Spleen (tissue), 11 donors: ENCODE results near the gene GRIK4. TPM values are rescaled to one million over a fixed set of nuclear protein-coding genes. Genes with fewer than 3 reads are reported as not detected.

Source experiments
- DNase-seq: peaks from one replicate; pipeline ENCODE4 v3.0.0-alpha.2; 2020
- H3K27ac ChIP-seq, 8 donors: fragments of 200-600 bp; sonication (generic) in 7 of 8; 1 replicate in 4 of 8; 2 replicates in 4 of 8; pipeline versions ENCODE4 v1.5.0 to v1.8.0; 2016 to 2021; ENCODE audit warnings: inconsistent platforms in 4 of 8, mild to moderate bottlenecking in 4 of 8, moderate library complexity in 1 of 8
- H3K27me3 ChIP-seq, 7 donors: fragments of 200-600 bp; sonication (generic) in 6 of 7; replicated peaks in 1 of 7; 1 replicate in 4 of 7; 2 replicates in 3 of 7; pipeline versions ENCODE4 v1.5.0 to v1.8.0; 2016 to 2021; ENCODE audit warnings: inconsistent platforms in 3 of 7, mild to moderate bottlenecking in 1 of 7
- H3K36me3 ChIP-seq, 6 donors: fragments of 200-600 bp; sonication (generic) in 5 of 6; 1 replicate in 4 of 6; 2 replicates in 2 of 6; pipeline versions ENCODE4 v1.5.0 to v1.8.0; 2016 to 2021; ENCODE audit warnings: inconsistent platforms in 2 of 6
- H3K4me1 ChIP-seq, 6 donors: fragments of 200-600 bp; sonication (generic) in 5 of 6; 1 replicate in 3 of 6; 2 replicates in 3 of 6; pipeline versions ENCODE4 v1.5.0 to v1.8.0; 2016 to 2021; ENCODE audit warnings: inconsistent platforms in 3 of 6
- H3K4me3 ChIP-seq, 8 donors: fragments of 200-600 bp; sonication (generic) in 7 of 8; 1 replicate in 4 of 8; 2 replicates in 4 of 8; pipeline versions ENCODE4 v1.5.0 to v1.8.0; 2016 to 2021; ENCODE audit warnings: inconsistent platforms in 4 of 8, mild to moderate bottlenecking in 4 of 8, moderate library complexity in 2 of 8
- H3K9me3 ChIP-seq, 8 donors: fragments of 200-600 bp; sonication (generic) in 7 of 8; 1 replicate in 4 of 8; 2 replicates in 4 of 8; pipeline versions ENCODE4 v1.5.0 to v1.8.0; 2016 to 2021; ENCODE audit warnings: inconsistent platforms in 4 of 8
- CTCF ChIP-seq, 11 experiments: fragments of 200-600 bp in 7 of 11; fragments of 450-650 bp in 4 of 11; sonication (generic) in 4 of 11; IDR thresholded peaks in 8 of 11; conservative IDR thresholded peaks in 3 of 11; 1 replicate in 7 of 11; 2 replicates in 4 of 11; pipeline versions ENCODE4 v1.4.0 to v1.8.0; 2016 to 2021; ENCODE audit warnings: antibody characterized with exemption in 11 of 11, inconsistent platforms in 4 of 11, mild to moderate bottlenecking in 1 of 11
- POLR2A ChIP-seq, 3 donors: fragments of 450-650 bp; IDR thresholded peaks; one replicate each; pipeline ENCODE4 v1.5.1; 2017; ENCODE audit warnings: antibody characterized with exemption in 3 of 3, mild to moderate bottlenecking in 1 of 3
- POLR2AphosphoS5 ChIP-seq, 3 donors: sonication (generic); formaldehyde crosslinking; IDR thresholded peaks; one replicate each; pipeline ENCODE4 v1.5.1; 2017; ENCODE audit warnings: antibody characterized with exemption in 3 of 3
- WGBS, 5 donors: extraction: QIAGEN DNeasy Blood & Tissue Kit in 3 of 5; methylation state at CpG; one replicate each; pipeline versions ENCODE4 v1.1.5 to v1.1.7; 2013 to 2018; 5-methylcytosine and 5-hydroxymethylcytosine counted together
- intact Hi-C: fragments of 100-400 bp; cut with DNase I; formaldehyde crosslinking; loops from one replicate; pipeline ENCODE4 v1.15.0; 2023; ENCODE audit warnings: low total_unique reads
- polyA plus RNA-seq, 3 donors: library from polyadenylated mRNA; stranded (reverse); fragments of 200-250 nt; gene quantifications; one replicate each; pipeline ENCODE4 v1.2.1, GENCODE V29; 2013
- total RNA-seq, 7 donors: library from RNA; depleted of rRNA in 3 of 7; stranded (reverse); fragments of >200 nt in 3 of 7; fragmentation: NEBNext Ultra II Directional in 4 of 7; extraction: Animal tissue kit (Norgen Biotek cat#: 25700) in 4 of 7; gene quantifications; one replicate each; pipeline versions ENCODE4 v1.1.0 to v1.2.1, GENCODE V29; 2016 to 2021
- donor health status: healthy with polysubstance abuse.
- donor health status: DM: no; HTN: no; CAD: no; lungs with moderate emphysema.
- donor health status: DM: no; HTN: no; CAD: no.
- donor health status: Bipolar disorder and iron deficiency.
- donor health status: healthy.
- donor health status: DM: no; HTN: no; CAD: no.
- donor health status: DM: yes; HTN: yes; CAD: no.

Gene GRIK4
- total and polyA plus RNA-seq, 10 donors, result 0.04 to 2.4 (median 0.59) TPM

- H3K4me1 ChIP-seq, result peaks cover 0 to 5% (median 1%) of the 10 kb centered on the region in 6 donors
- no peaks in the 10 kb centered on the region for H3K36me3 ChIP-seq
- WGBS, 5 donors, result 72 to 89% (median 76%) methylated on average over 5 of the region's 5 CpGs
- TF ChIP-seq POLR2AphosphoS5 (IDR thresholded peaks at IDR 0.05) (no peak), CTCF (IDR thresholded peaks at IDR 0.05 in 8 of 11, conservative IDR thresholded peaks at IDR 0.05 in 3 of 11) (no peak), POLR2A (IDR thresholded peaks at IDR 0.05) (no peak)
- no peak overlapping the region for H3K4me3 ChIP-seq
- no peaks in the 10 kb centered on the region for H3K9me3 ChIP-seq
- DNase-seq, result no peak
- H3K27me3 ChIP-seq, result peaks cover 0 to 26% (median 0%) of the 10 kb centered on the region in 7 donors
- H3K27ac ChIP-seq, result no peak overlapping the region
- intact Hi-C loops, result no loop called here
Measured at GRCh38 chr11:120914021-120914420, 402.5 kb downstream of the GRIK4 start.

GRCh38 chr11:120914601-120915000, 403.1 kb downstream of the GRIK4 start:
- no peak overlapping the region for H3K4me3 ChIP-seq
- no peaks in the 10 kb centered on the region for H3K4me1 ChIP-seq
- H3K27me3 ChIP-seq, result peaks cover 0 to 26% (median 0%) of the 10 kb centered on the region in 7 donors
- 74 to 81% (median 80%) methylated on average over 4 of the region's 4 CpGs for WGBS, 5 donors
- no peak for TF ChIP-seq POLR2A (IDR thresholded peaks at IDR 0.05)
- TF ChIP-seq CTCF (IDR thresholded peaks at IDR 0.05 in 8 of 11, conservative IDR thresholded peaks at IDR 0.05 in 3 of 11), result no peak
- TF ChIP-seq POLR2AphosphoS5 (IDR thresholded peaks at IDR 0.05), result no peak
- H3K36me3 ChIP-seq, result no peaks in the 10 kb centered on the region
- H3K9me3 ChIP-seq, result no peaks in the 10 kb centered on the region
- H3K27ac ChIP-seq, result no peak overlapping the region
- DNase-seq, result no peak
- intact Hi-C loops, result no loop called here

DNA sequence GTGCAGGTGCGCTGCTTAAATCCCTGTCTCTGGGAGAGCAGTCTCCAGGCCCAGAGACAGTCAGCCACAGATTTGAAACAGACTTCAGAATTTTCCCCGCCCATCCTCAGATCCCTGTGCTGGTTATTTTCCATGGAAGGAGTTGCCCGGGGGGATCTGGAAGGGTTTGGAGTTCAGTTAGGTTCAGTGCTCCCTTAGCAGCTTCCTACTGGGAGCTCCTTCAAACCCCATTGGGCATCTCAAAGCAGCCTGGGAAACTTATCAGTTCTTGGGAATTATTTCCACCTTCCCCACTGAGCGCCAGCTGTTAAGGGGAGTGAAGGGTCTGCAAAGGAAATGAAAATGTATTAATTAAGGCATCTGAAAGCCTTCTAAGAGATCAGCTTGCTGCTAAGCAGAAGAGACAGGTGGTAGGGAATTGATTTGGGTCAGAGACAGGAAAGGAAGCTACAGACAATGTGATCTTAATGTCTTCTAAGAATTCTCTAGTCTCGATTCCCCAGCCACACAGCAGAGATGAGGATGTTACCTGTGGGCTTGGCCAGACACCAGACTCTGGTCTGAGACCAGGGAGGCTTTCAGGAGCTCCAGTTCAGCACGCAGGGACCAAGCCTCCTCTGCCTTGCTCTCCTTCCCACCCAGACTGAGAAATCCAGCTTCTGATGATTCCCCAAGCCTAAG, 406.2 kb downstream of the GRIK4 start:
- no peak overlapping the region for H3K27ac ChIP-seq
- H3K36me3 ChIP-seq, result no peaks in the 10 kb centered on the region
- intact Hi-C loops, result no loop called here
- no peaks in the 10 kb centered on the region for H3K9me3 ChIP-seq
- TF ChIP-seq CTCF (IDR thresholded peaks at IDR 0.05 in 8 of 11, conservative IDR thresholded peaks at IDR 0.05 in 3 of 11) (no peak), POLR2A (IDR thresholded peaks at IDR 0.05) (no peak)
- 65 to 76% (median 71%) methylated on average over 6 of the region's 6 CpGs for WGBS, 5 donors
- no peak overlapping the region for H3K4me3 ChIP-seq
- peaks cover 0 to 32% (median 0%) of the 10 kb centered on the region in 7 donors for H3K27me3 ChIP-seq
- H3K4me1 ChIP-seq, result no peaks in the 10 kb centered on the region
- no peak for DNase-seq

GRCh38 chr11:120918257-120918656, 406.7 kb downstream of the GRIK4 start:
- Histone ChIP-seq H3K4me1 (no peaks in the 10 kb centered on the region), H3K36me3 (no peaks in the 10 kb centered on the region), H3K9me3 (no peaks in the 10 kb centered on the region), H3K27me3 (peaks cover 0 to 32% (median 0%) of the 10 kb centered on the region in 7 donors), H3K27ac (no peak overlapping the region), H3K4me3 (no peak overlapping the region)
- intact Hi-C loops, result no loop called here
- DNase-seq, result no peak
- TF ChIP-seq POLR2AphosphoS5 (IDR thresholded peaks at IDR 0.05) (no peak), POLR2A (IDR thresholded peaks at IDR 0.05) (no peak), CTCF (IDR thresholded peaks at IDR 0.05 in 8 of 11, conservative IDR thresholded peaks at IDR 0.05 in 3 of 11) (no peak)
- 53 to 64% (median 62%) methylated on average over 3 of the region's 3 CpGs for WGBS, 5 donors
